SK-N-SH treated with all-trans-retinoic acid at 6 μM for 48 hours (cell line): ENCODE measurements around the gene LILRA6.
"Not testable (repeated sequence)": the region's sequence is repeated elsewhere in the genome, so short reads cannot be mapped to it uniquely, and the experiment has no call there.

Experiments
- ATAC-seq: fragments of 200-7000 bp; cut with Tn5 transposase; 3 replicates; pipeline ENCODE4 v1.9.1; 2020; ENCODE audit warnings: mild to moderate bottlenecking, moderate library complexity
- CREB5 ChIP-seq: fragments of 250-450 bp; sonication (Bioruptor Pico); IDR thresholded peaks from 2 replicates; pipeline ENCODE4 v1.5.1; 2020; ENCODE audit warnings: low read depth, mild to moderate bottlenecking, moderate library complexity
- CSDC2 ChIP-seq: fragments of 250-450 bp; sonication (Bioruptor Pico); IDR thresholded peaks from 2 replicates; pipeline ENCODE4 v1.5.0; 2020; ENCODE audit warnings: mild to moderate bottlenecking, moderate library complexity
- GLIS3 ChIP-seq: fragments of 250-450 bp; sonication (Bioruptor Pico); IDR thresholded peaks from 2 replicates; pipeline ENCODE4 v1.5.0; 2020; ENCODE audit warnings: mild to moderate bottlenecking, moderate library complexity
- ISL1 ChIP-seq: fragments of 250-450 bp; sonication (Bioruptor Pico); IDR thresholded peaks from 2 replicates; pipeline ENCODE4 v2.1.2; 2022; ENCODE audit warnings: mild to moderate bottlenecking, moderate library complexity
- PATZ1 ChIP-seq: fragments of 250-450 bp; sonication (Bioruptor Pico); IDR thresholded peaks from 2 replicates; pipeline ENCODE4 v1.8.0; 2020; ENCODE audit warnings: mild to moderate bottlenecking, moderate library complexity, borderline replicate concordance
- POU6F1 ChIP-seq: fragments of 250-450 bp; sonication (Bioruptor Pico); IDR thresholded peaks from 2 replicates; pipeline ENCODE4 v1.8.0; 2021; ENCODE audit warnings: low read depth, mild to moderate bottlenecking, moderate library complexity, borderline replicate concordance
- PPARA ChIP-seq: fragments of 250-450 bp; sonication (Bioruptor Pico); IDR thresholded peaks from 2 replicates; pipeline ENCODE4 v1.5.0; 2020; ENCODE audit warnings: mild to moderate bottlenecking, borderline replicate concordance
- RARB ChIP-seq: fragments of 250-450 bp; sonication (Bioruptor Pico); IDR thresholded peaks from 2 replicates; pipeline ENCODE4 v1.8.0; 2021; ENCODE audit warnings: mild to moderate bottlenecking, moderate library complexity
- SNAI2 ChIP-seq: fragments of 250-450 bp; sonication (Bioruptor Pico); IDR thresholded peaks from 2 replicates; pipeline ENCODE4 v1.5.0; 2020; ENCODE audit warnings: mild to moderate bottlenecking, moderate library complexity
- TCF4 ChIP-seq: fragments of 250-450 bp; sonication (Bioruptor Pico); IDR thresholded peaks from 2 replicates; pipeline ENCODE4 v1.8.0; 2021; ENCODE audit warnings: mild to moderate bottlenecking, moderate library complexity, borderline replicate concordance
- ZC3H10 ChIP-seq: fragments of 250-450 bp; sonication (Bioruptor Pico); IDR thresholded peaks from 2 replicates; pipeline ENCODE4 v1.5.1; 2021; ENCODE audit warnings: mild to moderate bottlenecking, moderate library complexity
- ZFP30 ChIP-seq: fragments of 450-650 bp; formaldehyde crosslinking; IDR thresholded peaks from 2 replicates; pipeline ENCODE4 v1.5.0; 2022; ENCODE audit warnings: mild to moderate bottlenecking, moderate library complexity
- ZNF565 ChIP-seq: fragments of 450-650 bp; formaldehyde crosslinking; conservative IDR thresholded peaks from 2 replicates; pipeline ENCODE4 v1.5.0; 2020; ENCODE audit warnings: low read depth, mild to moderate bottlenecking, moderate library complexity
- ZNF70 ChIP-seq: fragments of 450-650 bp; formaldehyde crosslinking; IDR thresholded peaks from 2 replicates; pipeline ENCODE4 v1.5.0; 2020; ENCODE audit warnings: mild to moderate bottlenecking, moderate library complexity
- ZNF8 ChIP-seq: fragments of 450-650 bp; formaldehyde crosslinking; IDR thresholded peaks from 2 replicates; pipeline ENCODE4 v1.5.0; 2020; ENCODE audit warnings: mild to moderate bottlenecking, moderate library complexity
- TF ChIP-seq, protein P1 (sequence below): fragments of 250-450 bp; sonication (Bioruptor Pico); IDR thresholded peaks from 2 replicates; pipeline ENCODE4 v1.5.1; 2021; ENCODE audit warnings: mild to moderate bottlenecking, moderate library complexity
- TF ChIP-seq, protein P2 (sequence below): fragments of 250-450 bp; sonication (Bioruptor Pico); IDR thresholded peaks from 2 replicates; pipeline ENCODE4 v1.5.0; 2020; ENCODE audit warnings: mild to moderate bottlenecking, moderate library complexity

LILRA6 gene

GRCh38 chr19:54242646-54243045 lies at the start of gene LILRA6:
LILRA6 (minus strand) TSS chr19:54242790.
- ATAC-seq = not testable (repeated sequence)

- ATAC-seq = not testable (repeated sequence)
These were observed 46.6 kb upstream of the LILRA6 start for GRCh38 chr19:54289160-54289559.

- ATAC-seq = no peak; the same call in 2 of the 3 replicates
- TF ChIP-seq PATZ1 (CRISPR knock-in tag) (no peak), ZC3H10 (CRISPR knock-in tag) (no peak), GLIS3 (CRISPR knock-in tag) (no peak), ZNF565 (CRISPR knock-in tag) (no peak), ZNF8 (CRISPR knock-in tag) (no peak), ZFP30 (CRISPR knock-in tag) (no peak), PPARA (CRISPR knock-in tag) (no peak), POU6F1 (CRISPR knock-in tag) (no peak), ZNF70 (CRISPR knock-in tag) (no peak), SNAI2 (CRISPR knock-in tag) (no peak), CSDC2 (CRISPR knock-in tag) (no peak), CREB5 (CRISPR knock-in tag) (no peak), ISL1 (CRISPR knock-in tag) (no peak), TCF4 (CRISPR knock-in tag) (no peak), RARB (CRISPR knock-in tag) (no peak)
- TF ChIP-seq, protein P1, sequence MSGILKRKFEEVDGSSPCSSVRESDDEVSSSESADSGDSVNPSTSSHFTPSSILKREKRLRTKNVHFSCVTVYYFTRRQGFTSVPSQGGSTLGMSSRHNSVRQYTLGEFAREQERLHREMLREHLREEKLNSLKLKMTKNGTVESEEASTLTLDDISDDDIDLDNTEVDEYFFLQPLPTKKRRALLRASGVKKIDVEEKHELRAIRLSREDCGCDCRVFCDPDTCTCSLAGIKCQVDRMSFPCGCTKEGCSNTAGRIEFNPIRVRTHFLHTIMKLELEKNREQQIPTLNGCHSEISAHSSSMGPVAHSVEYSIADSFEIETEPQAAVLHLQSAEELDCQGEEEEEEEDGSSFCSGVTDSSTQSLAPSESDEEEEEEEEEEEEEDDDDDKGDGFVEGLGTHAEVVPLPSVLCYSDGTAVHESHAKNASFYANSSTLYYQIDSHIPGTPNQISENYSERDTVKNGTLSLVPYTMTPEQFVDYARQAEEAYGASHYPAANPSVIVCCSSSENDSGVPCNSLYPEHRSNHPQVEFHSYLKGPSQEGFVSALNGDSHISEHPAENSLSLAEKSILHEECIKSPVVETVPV (CRISPR knock-in tag) = no peak
- TF ChIP-seq, protein P2, sequence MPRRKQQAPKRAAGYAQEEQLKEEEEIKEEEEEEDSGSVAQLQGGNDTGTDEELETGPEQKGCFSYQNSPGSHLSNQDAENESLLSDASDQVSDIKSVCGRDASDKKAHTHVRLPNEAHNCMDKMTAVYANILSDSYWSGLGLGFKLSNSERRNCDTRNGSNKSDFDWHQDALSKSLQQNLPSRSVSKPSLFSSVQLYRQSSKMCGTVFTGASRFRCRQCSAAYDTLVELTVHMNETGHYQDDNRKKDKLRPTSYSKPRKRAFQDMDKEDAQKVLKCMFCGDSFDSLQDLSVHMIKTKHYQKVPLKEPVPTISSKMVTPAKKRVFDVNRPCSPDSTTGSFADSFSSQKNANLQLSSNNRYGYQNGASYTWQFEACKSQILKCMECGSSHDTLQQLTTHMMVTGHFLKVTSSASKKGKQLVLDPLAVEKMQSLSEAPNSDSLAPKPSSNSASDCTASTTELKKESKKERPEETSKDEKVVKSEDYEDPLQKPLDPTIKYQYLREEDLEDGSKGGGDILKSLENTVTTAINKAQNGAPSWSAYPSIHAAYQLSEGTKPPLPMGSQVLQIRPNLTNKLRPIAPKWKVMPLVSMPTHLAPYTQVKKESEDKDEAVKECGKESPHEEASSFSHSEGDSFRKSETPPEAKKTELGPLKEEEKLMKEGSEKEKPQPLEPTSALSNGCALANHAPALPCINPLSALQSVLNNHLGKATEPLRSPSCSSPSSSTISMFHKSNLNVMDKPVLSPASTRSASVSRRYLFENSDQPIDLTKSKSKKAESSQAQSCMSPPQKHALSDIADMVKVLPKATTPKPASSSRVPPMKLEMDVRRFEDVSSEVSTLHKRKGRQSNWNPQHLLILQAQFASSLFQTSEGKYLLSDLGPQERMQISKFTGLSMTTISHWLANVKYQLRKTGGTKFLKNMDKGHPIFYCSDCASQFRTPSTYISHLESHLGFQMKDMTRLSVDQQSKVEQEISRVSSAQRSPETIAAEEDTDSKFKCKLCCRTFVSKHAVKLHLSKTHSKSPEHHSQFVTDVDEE (CRISPR knock-in tag) = no peak
These were observed 44.9 kb upstream of the LILRA6 start for GRCh38 chr19:54287456-54287855.

DNA sequence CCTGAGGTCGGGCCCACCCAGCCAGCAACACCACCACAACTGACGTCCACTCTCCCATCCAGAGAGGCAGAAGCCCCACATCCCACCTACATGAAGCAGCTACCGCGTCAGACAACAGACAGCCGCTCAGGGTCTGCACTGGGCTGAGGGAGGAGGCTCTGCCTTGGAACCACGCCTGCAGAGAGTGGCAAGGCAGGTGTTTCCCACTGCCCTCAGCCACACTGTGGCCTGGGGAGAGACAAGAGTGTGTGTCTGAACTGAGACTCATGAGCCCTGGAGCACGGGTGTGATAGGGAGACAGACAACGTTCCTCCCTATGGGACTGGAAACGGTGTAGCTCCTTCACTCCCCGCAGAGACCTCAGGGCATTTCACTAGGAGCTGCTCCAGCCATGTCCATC lies 43.7 kb upstream of the LILRA6 start:
- not testable (repeated sequence) for ATAC-seq

DNA sequence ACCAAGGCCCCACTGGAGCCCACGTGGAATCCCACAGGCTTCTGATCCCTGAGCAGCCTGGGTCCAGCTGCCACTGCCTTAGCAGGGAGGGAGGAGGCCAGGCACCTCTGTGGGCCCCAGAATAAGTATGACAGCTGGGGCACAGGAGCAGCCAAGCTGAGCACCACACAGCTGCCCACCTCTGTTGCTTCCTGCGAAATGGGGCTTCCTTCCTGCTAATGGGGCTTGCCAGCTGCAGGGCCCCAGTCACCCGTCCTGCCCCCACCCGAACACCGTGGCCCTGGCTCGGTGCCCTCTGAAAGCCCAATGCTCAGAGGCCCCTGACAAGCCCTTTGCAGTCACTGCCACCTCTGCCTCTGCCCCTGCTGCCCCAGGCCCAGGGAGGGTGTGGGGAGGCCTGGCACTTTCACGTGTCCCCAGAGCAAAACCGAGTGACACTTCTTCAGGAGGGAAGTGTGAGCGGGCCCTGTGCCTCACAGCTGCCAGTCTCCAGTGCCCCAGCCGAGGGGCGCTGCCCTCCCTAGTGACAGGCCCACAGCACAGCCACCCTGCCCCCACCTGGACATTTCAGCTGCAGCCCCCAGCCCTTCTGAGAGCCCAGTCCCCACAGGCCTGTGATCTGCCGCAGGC lies 43.0 kb upstream of the LILRA6 start:
- not testable (repeated sequence) for ATAC-seq
